Measurements from ENCODE around the gene SCEL. TPM values are rescaled to one million over a fixed set of nuclear protein-coding genes. Genes with fewer than 3 reads are reported as not detected.

SCEL gene
- total and polyA plus RNA-seq, 2 of the 8 experiments (the other 6 are each of a cell fraction or from before 2014, with no cell fraction given) = not detected

DNA sequence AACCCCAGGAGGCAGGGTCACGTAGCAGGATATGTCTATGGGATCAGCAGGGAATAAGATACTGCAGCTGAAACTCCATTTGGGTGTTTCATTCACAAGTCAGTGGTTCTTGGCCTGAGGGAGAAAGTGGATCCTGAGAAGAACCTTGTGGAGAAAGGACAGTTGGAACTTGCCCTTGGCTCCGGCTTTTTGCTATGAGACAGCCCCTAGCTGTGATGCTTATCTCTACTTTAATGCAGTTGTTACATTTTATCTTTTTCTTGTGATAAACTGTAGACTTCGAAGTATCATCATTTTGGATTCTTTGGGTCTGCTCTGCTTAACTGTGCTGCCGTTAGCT, 6.0 kb upstream of the SCEL start (continued):
- TF ChIP-seq, protein P1, sequence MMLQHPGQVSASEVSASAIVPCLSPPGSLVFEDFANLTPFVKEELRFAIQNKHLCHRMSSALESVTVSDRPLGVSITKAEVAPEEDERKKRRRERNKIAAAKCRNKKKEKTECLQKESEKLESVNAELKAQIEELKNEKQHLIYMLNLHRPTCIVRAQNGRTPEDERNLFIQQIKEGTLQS (IDR thresholded peaks at IDR 0.05; ENCODE audit: insufficient read depth, low read depth, low read length) = no peak
- TF ChIP-seq GTF2F1 (IDR thresholded peaks at IDR 0.05; ENCODE audit: borderline replicate concordance, low read depth, low read length) = no peak
